ENCODE data around the gene CARD14.

DNA sequence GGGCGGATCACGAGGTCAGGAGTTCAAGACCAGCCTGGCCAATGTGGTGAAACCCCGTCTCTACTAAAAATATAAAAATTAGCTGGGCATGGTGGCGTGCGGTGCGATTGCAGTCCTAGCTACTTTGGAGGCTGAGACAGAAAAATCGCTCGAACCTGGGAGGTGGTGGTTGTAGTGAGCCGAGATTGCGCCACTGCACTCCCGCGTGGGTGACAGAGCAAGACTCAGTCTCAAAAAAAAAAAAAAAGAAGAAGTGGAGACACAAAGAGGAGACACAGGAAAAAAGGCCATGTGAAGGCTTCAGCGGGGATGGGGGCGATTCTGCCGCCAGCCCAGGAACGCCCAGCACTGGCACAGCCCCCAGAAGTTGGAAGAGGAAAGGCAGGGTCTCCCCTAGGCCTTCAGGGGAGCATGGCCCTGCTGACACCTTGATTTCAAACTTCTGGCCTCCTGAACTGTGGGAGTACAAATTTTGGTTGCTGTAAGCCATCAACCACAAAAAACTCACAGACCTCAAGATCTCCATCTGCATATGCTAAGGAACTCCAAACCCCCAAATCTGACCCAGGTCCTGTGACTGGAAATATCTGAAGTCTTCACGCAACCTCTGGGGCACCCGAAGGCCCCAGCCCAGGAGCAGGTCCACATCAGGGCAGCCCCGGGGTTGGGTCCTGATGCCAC is 43.3 kb downstream of the CARD14 start:
- TF ChIP-seq CTCF (conservative IDR thresholded peaks at IDR 0.05; ENCODE audit: low read length): no peak
- no peak for TF ChIP-seq EZH2phosphoT487 (IDR thresholded peaks at IDR 0.05; ENCODE audit: borderline replicate concordance)
